ENCODE measurements around the gene KLHL6. TPM values are rescaled to one million over a fixed set of nuclear protein-coding genes. Genes with fewer than 3 reads are reported as not detected.
A peak's percentile ranks its signal among the peaks of the same experiment; 100 is the strongest.

KLHL6 gene
- total RNA-seq, 6 donors from 2014 or later: 15.2 to 77.5 (median 25.6) TPM

DNA sequence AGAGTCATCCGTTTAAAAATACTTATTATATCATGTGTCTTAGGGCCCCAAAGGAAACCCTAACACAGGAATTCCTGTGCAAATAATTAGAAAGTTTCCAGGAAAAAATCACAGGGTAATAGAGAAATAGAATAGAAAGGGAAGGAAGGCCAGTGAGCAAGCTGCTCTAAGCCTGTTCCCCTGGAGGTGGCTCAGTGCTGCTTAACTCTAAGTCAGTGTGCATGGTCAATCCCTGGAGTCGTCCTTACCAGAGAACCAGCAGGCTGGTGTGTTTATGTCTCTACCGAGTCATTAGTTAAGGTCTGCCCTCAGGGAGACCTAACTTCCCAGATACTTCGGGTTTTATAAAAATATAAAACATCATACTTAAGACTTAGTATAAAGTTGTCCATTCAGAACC, 106.1 kb downstream of the KLHL6 start:
- TF ChIP-seq, protein P1, sequence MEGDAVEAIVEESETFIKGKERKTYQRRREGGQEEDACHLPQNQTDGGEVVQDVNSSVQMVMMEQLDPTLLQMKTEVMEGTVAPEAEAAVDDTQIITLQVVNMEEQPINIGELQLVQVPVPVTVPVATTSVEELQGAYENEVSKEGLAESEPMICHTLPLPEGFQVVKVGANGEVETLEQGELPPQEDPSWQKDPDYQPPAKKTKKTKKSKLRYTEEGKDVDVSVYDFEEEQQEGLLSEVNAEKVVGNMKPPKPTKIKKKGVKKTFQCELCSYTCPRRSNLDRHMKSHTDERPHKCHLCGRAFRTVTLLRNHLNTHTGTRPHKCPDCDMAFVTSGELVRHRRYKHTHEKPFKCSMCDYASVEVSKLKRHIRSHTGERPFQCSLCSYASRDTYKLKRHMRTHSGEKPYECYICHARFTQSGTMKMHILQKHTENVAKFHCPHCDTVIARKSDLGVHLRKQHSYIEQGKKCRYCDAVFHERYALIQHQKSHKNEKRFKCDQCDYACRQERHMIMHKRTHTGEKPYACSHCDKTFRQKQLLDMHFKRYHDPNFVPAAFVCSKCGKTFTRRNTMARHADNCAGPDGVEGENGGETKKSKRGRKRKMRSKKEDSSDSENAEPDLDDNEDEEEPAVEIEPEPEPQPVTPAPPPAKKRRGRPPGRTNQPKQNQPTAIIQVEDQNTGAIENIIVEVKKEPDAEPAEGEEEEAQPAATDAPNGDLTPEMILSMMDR (IDR thresholded peaks at IDR 0.05): no peak
- TF ChIP-seq POLR2AphosphoS5 (IDR thresholded peaks at IDR 0.05): no peak
- no peak for TF ChIP-seq POLR2A (IDR thresholded peaks at IDR 0.05)
- no peak for TF ChIP-seq EP300 (IDR thresholded peaks at IDR 0.05)
- Histone ChIP-seq H3K36me3 (peaks cover 0 to 12% (median 7%) of the 10 kb centered on the region in 4 donors), H3K4me3 (no peak overlapping the region), H3K27ac (peak overlapping the region in 1 of 4 donors; percentile 46), H3K27me3 (no peaks in the 10 kb centered on the region), H3K4me1 (peaks cover 12 to 18% (median 15%) of the 10 kb centered on the region in 4 donors), H3K9me3 (no peaks in the 10 kb centered on the region)
- ATAC-seq (ENCODE audit: low FRiP score in 2 of 2) (no peak), DNase-seq (no peak)
- 24 to 27% methylated on average over 4 of the region's 4 CpGs for WGBS, 2 donors

DNA sequence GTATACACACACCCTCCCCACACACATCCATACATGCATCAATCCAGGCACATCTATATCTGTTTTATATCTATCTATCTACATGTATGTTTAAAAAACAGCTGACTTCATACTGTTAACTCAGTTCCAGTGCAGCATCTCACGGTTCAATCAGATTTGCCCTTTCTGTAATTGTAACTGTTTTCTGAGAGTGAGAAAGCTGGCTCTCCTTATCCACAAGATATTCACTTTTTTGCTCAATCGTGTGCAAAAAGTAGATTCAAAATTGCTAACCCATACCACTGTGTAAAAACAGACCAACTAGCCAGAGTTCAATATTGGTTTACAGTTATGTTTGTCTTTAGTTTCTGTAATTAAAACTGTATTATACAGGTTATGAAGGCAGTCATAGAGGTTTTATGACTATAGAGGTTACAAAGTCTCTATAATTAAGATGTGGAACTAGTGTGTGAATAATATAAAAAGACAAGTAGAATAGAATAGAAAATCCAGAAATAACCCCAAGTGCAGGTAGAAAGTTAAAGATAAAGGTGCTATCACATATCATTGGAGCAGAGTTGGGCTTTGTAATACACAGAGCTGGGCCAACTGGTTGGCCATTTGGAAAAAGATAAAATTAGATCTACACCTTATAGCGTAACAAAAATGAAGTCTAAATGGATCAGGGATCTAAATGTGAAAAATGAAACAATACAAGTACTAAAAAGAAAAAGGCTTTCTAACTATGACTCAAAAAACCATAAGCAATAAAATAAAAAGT, 107.0 kb downstream of the KLHL6 start:
- peaks cover 0 to 8% (median 5%) of the 10 kb centered on the region in 4 donors for H3K36me3 ChIP-seq
- H3K4me1 ChIP-seq: peaks cover 12 to 18% (median 15%) of the 10 kb centered on the region in 4 donors
- ATAC-seq (ENCODE audit: low FRiP score in 2 of 2) (no peak), DNase-seq (no peak)
- 62 to 63% methylated on average over 3 of the region's 3 CpGs for WGBS, 2 donors
- TF ChIP-seq, protein P1 (IDR thresholded peaks at IDR 0.05): no peak
- TF ChIP-seq EP300 (IDR thresholded peaks at IDR 0.05) (no peak), POLR2AphosphoS5 (IDR thresholded peaks at IDR 0.05) (no peak), POLR2A (IDR thresholded peaks at IDR 0.05) (no peak)
- H3K27me3 ChIP-seq: no peaks in the 10 kb centered on the region
- H3K27ac ChIP-seq: peak overlapping the region in 2 of 4 donors; percentile 46 to 85
- H3K9me3 ChIP-seq: peaks cover 0 to 8% (median 2%) of the 10 kb centered on the region in 4 donors
- H3K4me3 ChIP-seq: peak overlapping the region in 3 of 4 donors; percentile 75 to 89 (median 78)

DNA sequence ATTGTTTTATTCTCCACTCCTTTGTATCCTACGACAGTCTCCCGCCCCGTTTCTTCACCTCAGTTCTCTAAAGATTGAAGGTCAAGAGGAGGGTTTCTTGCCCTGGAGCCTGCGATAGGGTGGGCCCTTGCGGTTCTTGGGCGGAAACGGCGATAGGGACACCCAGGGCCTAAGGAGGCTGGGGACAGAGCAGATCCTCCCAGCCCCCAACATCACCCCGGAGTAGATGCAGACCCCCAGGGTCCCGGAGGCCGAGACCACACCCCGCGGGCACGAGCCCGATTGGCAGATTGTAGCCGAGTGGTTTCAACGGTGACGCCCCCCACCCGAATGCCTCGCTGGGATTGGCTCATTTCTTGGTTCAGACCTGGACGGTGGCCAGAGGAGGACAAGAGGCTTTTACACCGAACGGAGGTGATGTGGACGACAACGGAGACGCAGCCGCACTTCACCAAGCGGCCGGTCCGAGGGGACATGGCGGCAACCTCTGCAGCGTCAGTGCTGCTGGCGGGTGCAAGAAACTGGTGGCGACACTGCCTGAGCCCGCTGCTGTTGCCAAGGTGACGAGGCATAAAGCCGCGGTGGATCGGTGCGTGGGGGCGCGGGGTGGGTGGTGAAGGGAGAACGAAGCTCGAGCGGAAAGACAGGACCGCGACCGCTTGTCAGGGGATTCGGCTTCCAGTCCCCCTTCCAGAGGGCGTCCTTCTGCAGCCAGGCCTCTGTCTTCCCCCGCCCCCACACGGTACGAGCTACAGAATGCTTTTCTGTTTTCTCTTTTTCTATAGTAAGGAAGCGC, 108.1 kb downstream of the KLHL6 start:
- H3K9me3 ChIP-seq: peaks cover 0 to 10% (median 3%) of the 10 kb centered on the region in 4 donors
- H3K4me1 ChIP-seq: peaks cover 12 to 18% (median 15%) of the 10 kb centered on the region in 4 donors
- DNase-seq (peak; percentile 90), ATAC-seq (ENCODE audit: low FRiP score in 2 of 2) (peak; percentile 92 to 94)
- TF ChIP-seq POLR2A (IDR thresholded peaks at IDR 0.05) (peak in 3 of 4 donors; percentile 34 to 78 (median 35)), EP300 (IDR thresholded peaks at IDR 0.05) (no peak), POLR2AphosphoS5 (IDR thresholded peaks at IDR 0.05) (peak; percentile 51 to 81)
- TF ChIP-seq, protein P1 (IDR thresholded peaks at IDR 0.05): peak in 2 of 6 experiments; percentile 5 to 13
- peaks cover 0 to under 1% (median 0%) of the 10 kb centered on the region in 4 donors for H3K36me3 ChIP-seq
- peak overlapping the region; percentile 34 to 85 (median 75) for H3K27ac ChIP-seq
- 0 to 1% methylated on average over 37 to 41 of the region's 54 CpGs for WGBS, 2 donors
- no peaks in the 10 kb centered on the region for H3K27me3 ChIP-seq
- H3K4me3 ChIP-seq: peak overlapping the region; percentile 40 to 89 (median 76)

DNA sequence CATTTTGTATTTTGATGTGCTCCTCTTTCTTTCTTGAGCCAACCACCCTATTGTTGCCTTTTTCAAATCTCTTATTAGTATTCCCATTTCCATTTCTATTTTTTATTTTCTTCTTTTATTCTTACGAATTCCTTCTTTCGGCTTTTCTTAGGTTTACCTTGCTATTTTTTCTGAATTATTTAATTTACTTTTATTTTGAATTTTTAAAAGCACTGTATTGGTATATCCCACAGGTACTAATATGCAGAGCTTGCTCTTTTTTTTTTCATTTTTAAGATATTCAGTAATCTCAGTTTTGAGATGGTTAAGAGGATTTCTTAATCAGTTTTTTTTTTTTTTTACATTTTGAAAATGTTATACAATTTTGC, 108.7 kb downstream of the KLHL6 start:
- Histone ChIP-seq H3K36me3 (no peaks in the 10 kb centered on the region), H3K4me3 (peak overlapping the region; percentile 40 to 89 (median 76)), H3K27ac (peak overlapping the region in 3 of 4 donors; percentile 34 to 85 (median 65)), H3K4me1 (peaks cover 12 to 18% (median 15%) of the 10 kb centered on the region in 4 donors), H3K9me3 (peaks cover 0 to 10% (median 3%) of the 10 kb centered on the region in 4 donors), H3K27me3 (no peaks in the 10 kb centered on the region)
- DNase-seq (no peak), ATAC-seq (ENCODE audit: low FRiP score in 2 of 2) (no peak)
- 96 to 97% methylated on average over 2 of the region's 2 CpGs for WGBS, 2 donors
- no peak for TF ChIP-seq POLR2AphosphoS5 (IDR thresholded peaks at IDR 0.05)
- no peak for TF ChIP-seq EP300 (IDR thresholded peaks at IDR 0.05)
- TF ChIP-seq, protein P1 (IDR thresholded peaks at IDR 0.05): no peak
- TF ChIP-seq POLR2A (IDR thresholded peaks at IDR 0.05): no peak

Data from upper lobe of left lung (tissue), 6 donors.